ENCODE data around the gene MATN4. TPM values are rescaled to one million over a fixed set of nuclear protein-coding genes. Genes with fewer than 3 reads are reported as not detected.

MATN4 gene
- total and polyA plus RNA-seq, 2 donors (not counting 1 experiment from before 2014, with no cell fraction given): not detected

DNA sequence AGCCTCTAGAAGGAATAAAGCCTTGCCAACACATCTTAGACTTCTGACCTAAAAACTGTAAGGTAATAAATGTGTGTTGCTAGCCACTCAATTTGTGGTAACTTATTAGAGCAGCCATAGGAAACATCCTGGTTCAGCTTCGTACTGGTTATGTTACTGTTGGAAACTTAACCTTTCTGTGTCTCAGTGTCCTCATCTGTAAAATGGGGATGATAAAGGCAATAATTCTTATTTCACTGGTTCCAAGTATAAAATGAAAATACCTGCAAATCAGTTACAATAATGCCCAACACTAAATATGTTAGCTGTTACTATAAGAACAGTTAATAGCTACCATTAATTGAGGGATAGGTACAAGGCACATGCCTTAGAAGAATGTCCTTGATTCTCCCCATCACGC is 15.8 kb downstream of the MATN4 start:
- Histone ChIP-seq H3K27me3 (replicated peaks in 1 of 4; ENCODE audit: control extremely low read depth in 1 of 4, control insufficient read depth in 3 of 4, insufficient read depth in 4 of 4, low read length in 3 of 4) (peaks cover 0 to 38% (median 19%) of the 10 kb centered on the region in 4 experiments), H2AFZ (ENCODE audit: insufficient read depth, low read depth, low read length, poor library complexity, severe bottlenecking) (peak overlapping the region; percentile 82), H3K79me2 (ENCODE audit: control insufficient read depth, insufficient read depth, low read length) (no peaks in the 10 kb centered on the region), H3K9me3 (ENCODE audit: control extremely low read depth in 1 of 3, control insufficient read depth in 2 of 3, insufficient read depth in 1 of 3, low read length in 2 of 3) (peaks cover 0 to 3% (median 2%) of the 10 kb centered on the region in 3 donors), H3K9ac (ENCODE audit: low read length) (no peak overlapping the region), H3K4me3 (ENCODE audit: control extremely low read depth in 1 of 5, extremely low read depth in 1 of 5, insufficient read depth in 1 of 5, low read depth in 2 of 5, low read length in 4 of 5) (no peak overlapping the region), H3K27ac (ENCODE audit: low read length in 2 of 2) (no peak overlapping the region), H3K36me3 (replicated peaks in 1 of 2; ENCODE audit: control extremely low read depth in 1 of 2, control insufficient read depth in 1 of 2, extremely low read depth in 1 of 2, insufficient read depth in 2 of 2, low read length in 1 of 2) (no peaks in the 10 kb centered on the region), H3K4me2 (replicated peaks; ENCODE audit: low read depth, low read length, poor library complexity, severe bottlenecking) (no peak overlapping the region), H4K20me1 (ENCODE audit: control insufficient read depth, insufficient read depth, low read length, poor library complexity, severe bottlenecking) (no peaks in the 10 kb centered on the region), H3K4me1 (ENCODE audit: control insufficient read depth in 2 of 2, insufficient read depth in 2 of 2, low read length in 2 of 2) (peaks cover 13 to 21% of the 10 kb centered on the region in 2 donors)
- intact Hi-C loops (cut with micrococcal nuclease): loop anchor here (10.0 kb wide), 1 partner anchor 608 kb away; no protein-coding TSS in a partner anchor
- H3K27me3 Mint-ChIP-seq: peaks cover 44% of the 10 kb centered on the region
- H3K27ac Mint-ChIP-seq: no peak overlapping the region
- no peaks in the 10 kb centered on the region for H3K9me3 Mint-ChIP-seq (ENCODE audit: insufficient read depth)
- DNase-seq: no peak
- CTCF ChIA-PET: interaction anchor here (0.9 to 6.2 kb wide), 22 partner anchors 10 to 980 kb away, joined by 3 to 52 read pairs (median 4); no protein-coding TSS in a partner anchor
- peaks cover 18% of the 10 kb centered on the region for H3K4me1 Mint-ChIP-seq
- no peak for ATAC-seq (ENCODE audit: low read depth)
- WGBS (ENCODE audit: insufficient coverage): 60% methylated on average over 1 of the region's 2 CpGs
- TF ChIP-seq EZH2 (IDR thresholded peaks at IDR 0.05; ENCODE audit: borderline replicate concordance, insufficient read depth, low read depth, low read length, poor library complexity, severe bottlenecking): no peak
- TF ChIP-seq, protein P1, sequence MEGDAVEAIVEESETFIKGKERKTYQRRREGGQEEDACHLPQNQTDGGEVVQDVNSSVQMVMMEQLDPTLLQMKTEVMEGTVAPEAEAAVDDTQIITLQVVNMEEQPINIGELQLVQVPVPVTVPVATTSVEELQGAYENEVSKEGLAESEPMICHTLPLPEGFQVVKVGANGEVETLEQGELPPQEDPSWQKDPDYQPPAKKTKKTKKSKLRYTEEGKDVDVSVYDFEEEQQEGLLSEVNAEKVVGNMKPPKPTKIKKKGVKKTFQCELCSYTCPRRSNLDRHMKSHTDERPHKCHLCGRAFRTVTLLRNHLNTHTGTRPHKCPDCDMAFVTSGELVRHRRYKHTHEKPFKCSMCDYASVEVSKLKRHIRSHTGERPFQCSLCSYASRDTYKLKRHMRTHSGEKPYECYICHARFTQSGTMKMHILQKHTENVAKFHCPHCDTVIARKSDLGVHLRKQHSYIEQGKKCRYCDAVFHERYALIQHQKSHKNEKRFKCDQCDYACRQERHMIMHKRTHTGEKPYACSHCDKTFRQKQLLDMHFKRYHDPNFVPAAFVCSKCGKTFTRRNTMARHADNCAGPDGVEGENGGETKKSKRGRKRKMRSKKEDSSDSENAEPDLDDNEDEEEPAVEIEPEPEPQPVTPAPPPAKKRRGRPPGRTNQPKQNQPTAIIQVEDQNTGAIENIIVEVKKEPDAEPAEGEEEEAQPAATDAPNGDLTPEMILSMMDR (IDR thresholded peaks at IDR 0.05): no peak
- POLR2A ChIA-PET: no interaction called here
- H3K4me3 Mint-ChIP-seq: peak overlapping the region; percentile 87

DNA sequence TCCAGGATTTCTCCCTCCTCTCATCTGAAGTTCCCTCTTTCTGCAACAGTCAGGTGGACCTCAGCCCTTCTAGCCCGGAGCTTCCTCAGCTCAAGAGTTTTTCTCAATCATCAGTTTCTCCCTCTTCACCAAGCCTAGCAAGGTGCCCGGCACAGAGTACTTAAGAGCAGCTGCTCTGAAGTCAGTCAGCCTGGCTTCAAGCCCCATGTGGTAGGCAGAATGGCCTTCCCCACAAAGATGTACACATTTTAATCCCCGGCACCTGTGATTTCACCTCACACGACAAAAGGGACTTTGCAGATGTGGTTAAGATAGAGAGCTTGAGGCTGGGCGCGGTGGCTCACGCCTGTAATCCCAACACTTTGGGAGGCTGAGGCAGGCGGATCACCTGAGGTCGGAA is 16.6 kb downstream of the MATN4 start:
- Mint-ChIP-seq H3K4me3 (no peak overlapping the region), H3K4me1 (peaks cover 18% of the 10 kb centered on the region), H3K27me3 (peaks cover 48% of the 10 kb centered on the region), H3K27ac (no peak overlapping the region), H3K9me3 (ENCODE audit: insufficient read depth) (no peaks in the 10 kb centered on the region)
- H3K79me2 ChIP-seq (ENCODE audit: control insufficient read depth, insufficient read depth, low read length): no peaks in the 10 kb centered on the region
- ChIA-PET POLR2A (no interaction called here), CTCF (interaction anchor here (0.7 to 6.2 kb wide), 25 partner anchors 9 to 979 kb away, joined by 3 to 52 read pairs (median 4); partner anchors contain the start of gene SYS1)
- DNase-seq (no peak), ATAC-seq (ENCODE audit: low read depth) (no peak)
- no peaks in the 10 kb centered on the region for H3K36me3 ChIP-seq (replicated peaks in 1 of 2; ENCODE audit: control extremely low read depth in 1 of 2, control insufficient read depth in 1 of 2, extremely low read depth in 1 of 2, insufficient read depth in 2 of 2, low read length in 1 of 2)
- H3K9me3 ChIP-seq (ENCODE audit: control extremely low read depth in 1 of 3, control insufficient read depth in 2 of 3, insufficient read depth in 1 of 3, low read length in 2 of 3): peaks cover 0 to 3% (median 2%) of the 10 kb centered on the region in 3 donors
- no peak overlapping the region for H3K9ac ChIP-seq (ENCODE audit: low read length)
- H4K20me1 ChIP-seq (ENCODE audit: control insufficient read depth, insufficient read depth, low read length, poor library complexity, severe bottlenecking): no peaks in the 10 kb centered on the region
- TF ChIP-seq, protein P1 (IDR thresholded peaks at IDR 0.05): no peak
- peaks cover 13 to 21% of the 10 kb centered on the region in 2 donors for H3K4me1 ChIP-seq (ENCODE audit: control insufficient read depth in 2 of 2, insufficient read depth in 2 of 2, low read length in 2 of 2)
- H3K27ac ChIP-seq (ENCODE audit: low read length in 2 of 2): no peak overlapping the region
- peaks cover 0 to 35% (median 19%) of the 10 kb centered on the region in 4 experiments for H3K27me3 ChIP-seq (replicated peaks in 1 of 4; ENCODE audit: control extremely low read depth in 1 of 4, control insufficient read depth in 3 of 4, insufficient read depth in 4 of 4, low read length in 3 of 4)
- no peak overlapping the region for H2AFZ ChIP-seq (ENCODE audit: insufficient read depth, low read depth, low read length, poor library complexity, severe bottlenecking)
- WGBS (ENCODE audit: insufficient coverage): 80% methylated on average over 1 of the region's 9 CpGs
- intact Hi-C loops (cut with micrococcal nuclease): loop anchor here (10.0 kb wide), 1 partner anchor 607 kb away; no protein-coding TSS in a partner anchor
- H3K4me2 ChIP-seq (replicated peaks; ENCODE audit: low read depth, low read length, poor library complexity, severe bottlenecking): no peak overlapping the region
- no peak overlapping the region for H3K4me3 ChIP-seq (ENCODE audit: control extremely low read depth in 1 of 5, extremely low read depth in 1 of 5, insufficient read depth in 1 of 5, low read depth in 2 of 5, low read length in 4 of 5)
